GM21619 (cell line): ENCODE data around the gene MAP3K7.
"Not testable (repeated sequence)": the region's sequence is repeated elsewhere in the genome, so short reads cannot be mapped to it uniquely, and the experiment has no call there.

Source experiments
- ATAC-seq: cut with Tn5 transposase; IDR thresholded peaks from one replicate; pipeline ENCODE4 v1.9.1; 2021; ENCODE audit not compliant: unreplicated experiment

The MAP3K7 gene

GRCh38 chr6:90578894-90579549 lies 7.8 kb downstream of the MAP3K7 start:
- no peak for ATAC-seq

DNA sequence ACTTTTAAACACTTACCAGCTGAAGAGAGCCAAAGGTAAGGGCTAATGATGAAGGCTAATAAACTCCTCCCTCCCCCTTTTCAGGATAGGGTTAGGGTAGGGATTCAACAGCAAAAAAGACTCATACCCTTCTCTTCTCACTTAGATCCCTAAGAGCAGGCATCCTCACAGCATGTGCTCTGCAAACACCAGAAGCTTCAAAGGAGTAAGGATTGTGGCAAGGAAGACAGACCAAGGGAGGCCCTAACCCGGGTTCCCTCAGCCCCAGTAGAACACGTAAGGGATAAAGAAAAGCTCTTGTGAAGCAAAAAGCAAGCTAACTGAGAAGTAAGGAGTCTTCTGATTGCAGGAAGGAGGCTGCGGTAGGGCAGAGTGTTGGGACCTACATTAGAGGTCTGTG lies 11.6 kb downstream of the MAP3K7 start:
- no peak for ATAC-seq

- ATAC-seq, result no peak
Observed at GRCh38 chr6:90574610-90575009, 12.3 kb downstream of the MAP3K7 start.

DNA sequence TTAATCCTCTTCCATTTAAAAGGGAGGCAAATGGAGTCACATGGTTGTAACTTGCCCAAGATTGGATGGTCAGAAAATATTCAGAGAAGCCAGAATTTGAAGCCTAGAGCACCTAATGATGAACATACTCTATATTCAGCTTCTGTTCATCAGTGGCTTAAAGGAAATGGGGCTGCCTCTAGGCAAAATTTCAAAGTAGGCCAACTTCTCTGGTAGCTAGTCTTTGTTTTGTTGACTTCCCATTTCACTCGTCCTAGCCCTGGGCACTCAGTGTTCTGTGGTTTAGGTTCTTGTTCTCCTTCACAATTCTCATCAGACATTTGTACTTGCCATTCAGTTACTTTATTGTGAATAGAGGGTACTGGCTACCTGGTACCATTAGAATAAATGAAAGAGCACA lies 13.2 kb downstream of the MAP3K7 start:
- ATAC-seq, result no peak

DNA sequence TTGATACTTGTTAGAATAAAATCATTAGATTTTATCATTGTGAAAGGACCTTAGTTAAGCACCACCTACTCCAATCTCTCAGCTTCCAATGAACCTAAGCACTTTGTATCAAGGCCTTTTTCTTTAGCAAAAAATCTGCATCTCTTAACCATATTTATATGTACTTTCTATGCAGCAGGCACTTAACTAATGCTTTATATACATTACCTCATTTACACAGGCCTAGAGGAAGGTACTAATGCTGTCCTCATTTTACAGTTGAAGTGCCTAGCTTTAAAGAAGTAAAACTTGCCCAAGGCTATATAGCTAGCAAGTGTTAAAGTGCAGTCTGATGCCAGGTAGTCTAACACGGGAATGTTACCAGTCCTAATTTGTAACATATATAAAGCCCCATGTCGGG lies 14.0 kb downstream of the MAP3K7 start:
- no peak for ATAC-seq

- ATAC-seq, result no peak
Observed at GRCh38 chr6:90569223-90569622, 17.6 kb downstream of the MAP3K7 start.

DNA sequence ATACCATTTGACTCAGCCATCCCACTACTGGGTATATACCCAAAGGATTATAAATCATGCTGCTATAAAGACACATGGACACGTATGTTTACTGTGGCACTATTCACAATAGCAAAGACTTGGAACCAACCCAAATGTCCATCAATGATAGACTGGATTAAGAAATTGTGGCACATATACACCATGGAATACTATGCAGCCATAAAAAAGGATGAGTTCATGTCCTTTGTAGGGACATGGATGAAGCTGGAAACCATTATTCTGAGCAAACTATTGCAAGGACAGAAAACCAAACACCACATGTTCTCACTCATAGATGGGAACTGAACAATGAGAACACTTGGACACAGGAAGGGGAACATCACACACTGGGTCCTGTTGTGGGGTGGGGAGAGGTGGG lies 19.2 kb downstream of the MAP3K7 start:
- ATAC-seq, result not testable (repeated sequence)

DNA sequence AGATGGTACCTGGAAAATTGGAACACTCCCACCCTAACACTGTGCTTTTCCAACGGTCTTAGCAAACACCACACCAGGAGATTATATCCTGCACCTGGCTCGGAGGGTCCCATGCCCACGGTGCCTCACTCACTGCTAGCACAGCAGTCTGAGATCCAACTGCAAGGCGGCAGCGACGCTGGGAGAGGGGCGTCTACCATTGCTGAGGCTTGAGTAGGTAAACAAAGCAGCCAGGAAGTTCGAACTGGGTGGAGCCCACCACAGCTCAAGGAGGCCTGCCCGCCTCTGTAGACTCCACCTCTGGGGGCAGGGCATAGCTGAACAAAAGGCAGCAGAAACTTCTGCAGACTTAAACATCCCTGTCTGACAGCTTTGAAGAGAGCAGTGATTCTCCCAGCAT lies 24.5 kb downstream of the MAP3K7 start:
- not testable (repeated sequence) for ATAC-seq

GRCh38 chr6:90559931-90560330 lies 26.9 kb downstream of the MAP3K7 start:
- no peak for ATAC-seq

DNA sequence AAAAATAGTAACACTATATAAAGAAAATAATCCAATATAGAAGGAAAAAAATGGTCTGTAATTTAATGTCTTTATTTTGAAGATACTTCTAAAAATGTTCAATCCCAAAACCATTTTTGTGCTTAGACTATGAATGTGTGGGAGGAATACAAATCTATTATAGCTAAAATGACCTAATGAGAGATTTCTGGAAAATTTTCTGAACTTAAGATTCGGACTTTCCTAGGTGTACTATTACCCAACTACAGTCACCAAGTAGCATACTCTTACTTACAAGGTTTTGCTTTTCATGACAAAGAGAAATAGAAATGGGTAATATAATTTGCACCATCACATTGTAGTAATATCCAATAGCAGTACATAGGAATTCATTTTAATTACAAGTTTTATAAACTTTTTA lies 29.9 kb downstream of the MAP3K7 start:
- ATAC-seq, result no peak

DNA sequence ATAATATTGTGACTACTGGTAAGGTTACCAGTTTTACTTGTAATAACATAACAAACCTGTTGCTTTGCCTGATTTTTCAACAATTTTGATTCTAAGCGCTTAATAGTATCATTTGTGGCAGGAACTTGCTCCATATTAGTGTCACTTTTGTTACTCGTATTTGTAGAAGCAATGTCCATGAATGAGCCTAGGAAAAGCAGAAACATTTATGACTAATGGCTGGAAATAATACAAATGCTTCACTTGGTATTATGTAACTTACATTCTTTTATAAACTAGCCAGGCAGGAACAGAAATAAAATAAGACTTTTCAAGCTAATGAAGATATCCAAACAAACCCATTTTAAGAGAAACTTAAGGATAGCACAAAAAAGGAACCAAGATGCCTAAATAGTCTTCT lies 38.9 kb downstream of the MAP3K7 start:
- no peak for ATAC-seq

- ATAC-seq, result no peak
Observed at GRCh38 chr6:90547079-90547478, 39.8 kb downstream of the MAP3K7 start.

DNA sequence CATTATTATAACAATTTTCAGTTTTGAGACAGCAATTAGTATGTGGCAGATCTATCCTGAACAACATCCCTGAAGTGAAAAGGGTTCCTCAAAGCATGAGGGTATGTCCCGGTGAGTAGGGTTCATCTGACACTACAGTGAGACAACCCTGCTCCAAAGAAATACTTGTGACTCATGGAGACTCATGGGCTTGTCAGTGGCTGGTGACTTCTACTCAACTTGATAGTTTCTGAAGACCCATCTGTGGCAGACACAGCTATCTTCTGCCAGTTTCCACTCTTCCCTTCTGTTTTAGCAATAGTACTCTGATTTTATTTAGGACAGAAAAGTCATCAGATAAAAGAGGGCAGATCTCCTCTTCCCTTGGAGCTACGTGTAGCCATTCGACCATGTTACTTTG lies 41.4 kb downstream of the MAP3K7 start:
- ATAC-seq, result no peak

DNA sequence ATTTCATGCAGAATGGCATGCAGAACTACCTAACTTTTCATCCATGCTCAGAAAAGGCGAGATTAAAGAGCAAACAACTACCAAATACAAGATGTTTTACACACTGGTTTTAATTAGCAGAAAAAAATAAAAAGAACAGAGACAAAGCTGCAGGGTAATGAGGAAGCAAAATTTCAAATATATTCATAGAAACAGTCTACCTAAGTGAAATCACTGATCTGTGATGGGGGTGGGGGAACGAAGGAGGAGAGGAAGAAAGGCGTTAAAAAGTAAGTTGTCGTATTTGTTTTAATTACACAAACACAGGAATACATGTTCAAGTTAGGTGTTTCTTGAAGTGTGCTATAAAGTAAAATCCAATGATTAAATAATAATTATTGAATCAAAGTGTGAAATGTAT lies 42.1 kb downstream of the MAP3K7 start:
- no peak for ATAC-seq

DNA sequence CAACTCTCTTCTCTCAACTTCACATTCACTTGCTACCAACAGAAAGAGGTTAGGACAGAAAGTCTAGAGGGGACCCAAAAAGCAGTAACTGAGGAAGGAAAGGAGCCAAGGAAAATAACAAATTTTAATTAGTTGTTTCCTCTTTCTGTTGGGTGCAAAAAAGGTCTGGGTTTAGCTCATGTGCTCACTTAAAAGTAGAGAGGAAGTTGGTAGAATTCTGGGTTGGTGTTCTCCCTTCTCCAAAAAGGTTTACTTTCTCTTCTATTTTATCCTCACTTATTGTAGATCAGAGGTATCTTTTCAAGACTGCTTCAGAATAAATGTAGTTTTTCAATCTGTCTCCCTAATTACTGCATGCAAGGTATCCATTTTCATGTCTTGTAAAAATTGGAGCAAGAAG lies 42.8 kb downstream of the MAP3K7 start:
- no peak for ATAC-seq

DNA sequence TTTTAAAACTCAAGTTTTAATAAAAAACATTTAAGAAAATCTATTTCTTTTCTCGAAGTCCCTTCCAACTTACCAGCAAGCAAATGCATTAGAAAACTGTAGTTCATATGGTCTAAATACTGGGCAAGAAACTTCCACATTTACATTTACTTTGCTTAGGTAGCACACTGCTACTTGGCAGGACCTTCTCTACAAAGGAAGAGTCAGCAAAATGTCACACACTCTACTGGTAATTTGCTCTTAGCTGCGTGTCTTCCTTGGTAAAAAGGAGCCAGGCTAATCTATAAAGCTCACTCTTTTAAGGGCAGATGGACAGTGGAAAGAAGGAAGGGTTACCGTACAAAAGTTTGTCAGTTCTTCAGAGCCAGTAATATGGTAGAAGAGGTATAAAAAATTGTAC lies 45.7 kb downstream of the MAP3K7 start:
- ATAC-seq, result no peak

- no peak for ATAC-seq
Observed at GRCh38 chr6:90538278-90539046, 48.4 kb downstream of the MAP3K7 start.

- no peak for ATAC-seq
Observed at GRCh38 chr6:90537723-90538258, 49.1 kb downstream of the MAP3K7 start.

DNA sequence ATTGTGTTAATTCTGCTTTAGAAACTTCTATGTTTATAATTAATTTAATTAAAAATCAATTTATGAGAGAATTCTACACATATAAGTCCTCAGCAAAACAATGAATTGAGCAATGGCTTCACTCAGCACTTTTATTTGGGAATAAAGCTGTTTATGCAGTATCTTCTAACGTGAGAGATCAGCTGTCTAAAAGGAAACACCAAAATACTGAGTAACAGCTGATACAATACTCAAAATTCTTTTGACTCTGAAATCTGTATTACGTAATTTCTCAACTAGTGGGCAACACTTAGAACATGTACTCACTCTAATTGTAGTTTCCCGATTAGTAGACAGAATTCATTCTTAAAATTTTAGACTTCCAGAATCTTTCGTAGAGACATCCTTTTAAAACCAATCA lies 49.8 kb downstream of the MAP3K7 start:
- ATAC-seq, result no peak

- ATAC-seq, result no peak
Observed at GRCh38 chr6:90536520-90536919, 50.4 kb downstream of the MAP3K7 start.

- ATAC-seq, result no peak
Observed at GRCh38 chr6:90534337-90535025, 52.4 kb downstream of the MAP3K7 start.
